ENCODE measurements around the gene COL19A1.

The COL19A1 gene

GRCh38 chr6:70171236-70171635, 304.9 kb downstream of the COL19A1 start:
- no peaks in the 10 kb centered on the region; the same call in 1 of the 2 replicates for H3K9me3 ChIP-seq (ENCODE audit: low read depth, low read length)
- DNase-seq (ENCODE audit: low read depth, low spot score) = no peak
- TF ChIP-seq POLR2AphosphoS5 (IDR thresholded peaks at IDR 0.05; ENCODE audit: borderline replicate concordance, low read depth, low read length) (no peak), EZH2 (IDR thresholded peaks at IDR 0.05) (no peak), FOXP2 (optimal IDR thresholded peaks at IDR 0.05; ENCODE audit: control extremely low read depth, extremely low read length, insufficient read depth) (no peak)
- H3K9ac ChIP-seq (ENCODE audit: insufficient read length) = no peak overlapping the region
- H3K4me3 ChIP-seq = no peak overlapping the region
- no peaks in the 10 kb centered on the region for H3K36me3 ChIP-seq (ENCODE audit: insufficient read depth, low read length)
- no peak overlapping the region for H3K27ac ChIP-seq

DNA sequence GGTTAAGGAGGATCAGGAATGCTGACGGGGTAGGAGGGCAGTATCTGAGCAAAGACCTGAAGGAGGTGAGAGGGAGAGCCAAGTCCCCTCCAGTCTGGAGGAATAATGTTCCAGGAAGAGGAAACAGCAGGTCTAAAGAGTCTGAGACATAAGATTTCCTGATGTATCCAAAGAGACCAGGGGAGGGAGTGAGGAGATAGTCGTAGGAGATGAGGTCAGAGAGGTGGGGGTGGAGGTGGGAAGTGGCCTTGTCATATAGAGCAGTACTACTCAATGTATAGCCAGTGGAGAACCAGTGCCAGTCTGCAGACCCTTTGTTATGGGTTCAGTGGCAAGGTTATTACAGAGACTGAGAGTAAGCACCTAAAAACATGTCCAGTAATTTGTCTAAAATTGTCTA, 305.9 kb downstream of the COL19A1 start:
- H3K4me3 ChIP-seq = no peak overlapping the region
- H3K36me3 ChIP-seq (ENCODE audit: insufficient read depth, low read length) = no peaks in the 10 kb centered on the region
- TF ChIP-seq EZH2 (IDR thresholded peaks at IDR 0.05) (no peak), FOXP2 (optimal IDR thresholded peaks at IDR 0.05; ENCODE audit: control extremely low read depth, extremely low read length, insufficient read depth) (no peak), POLR2AphosphoS5 (IDR thresholded peaks at IDR 0.05; ENCODE audit: borderline replicate concordance, low read depth, low read length) (no peak)
- no peaks in the 10 kb centered on the region; the same call in 1 of the 2 replicates for H3K9me3 ChIP-seq (ENCODE audit: low read depth, low read length)
- no peak overlapping the region for H3K9ac ChIP-seq (ENCODE audit: insufficient read length)
- no peak for DNase-seq (ENCODE audit: low read depth, low spot score)
- no peak overlapping the region for H3K27ac ChIP-seq

- no peaks in the 10 kb centered on the region; the same call in 1 of the 2 replicates for H3K9me3 ChIP-seq (ENCODE audit: low read depth, low read length)
- peaks cover 8% of the 10 kb centered on the region for H3K36me3 ChIP-seq (ENCODE audit: insufficient read depth, low read length)
- DNase-seq (ENCODE audit: low read depth, low spot score) = no peak
- TF ChIP-seq POLR2AphosphoS5 (IDR thresholded peaks at IDR 0.05; ENCODE audit: borderline replicate concordance, low read depth, low read length) (no peak), EZH2 (IDR thresholded peaks at IDR 0.05) (no peak), FOXP2 (optimal IDR thresholded peaks at IDR 0.05; ENCODE audit: control extremely low read depth, extremely low read length, insufficient read depth) (no peak)
- no peak overlapping the region for H3K27ac ChIP-seq
- no peak overlapping the region for H3K9ac ChIP-seq (ENCODE audit: insufficient read length)
- H3K4me3 ChIP-seq = no peak overlapping the region
Observed at GRCh38 chr6:70175770-70176169, 309.4 kb downstream of the COL19A1 start.

- TF ChIP-seq FOXP2 (optimal IDR thresholded peaks at IDR 0.05; ENCODE audit: control extremely low read depth, extremely low read length, insufficient read depth) (no peak), EZH2 (IDR thresholded peaks at IDR 0.05) (no peak), POLR2AphosphoS5 (IDR thresholded peaks at IDR 0.05; ENCODE audit: borderline replicate concordance, low read depth, low read length) (no peak)
- Histone ChIP-seq H3K36me3 (ENCODE audit: insufficient read depth, low read length) (peaks cover 8% of the 10 kb centered on the region), H3K4me3 (no peak overlapping the region), H3K9ac (ENCODE audit: insufficient read length) (no peak overlapping the region), H3K27ac (peak overlapping the region; percentile 37; the same call in 1 of the 2 replicates), H3K9me3 (ENCODE audit: low read depth, low read length) (no peaks in the 10 kb centered on the region; the same call in 1 of the 2 replicates)
- no peak for DNase-seq (ENCODE audit: low read depth, low spot score)
Observed at GRCh38 chr6:70176842-70177550, 310.6 kb downstream of the COL19A1 start.

GRCh38 chr6:70180183-70180900, 314.0 kb downstream of the COL19A1 start:
- Histone ChIP-seq H3K9ac (ENCODE audit: insufficient read length) (peak overlapping the region; percentile 1), H3K27ac (peak overlapping the region; percentile 93)
- no peak for TF ChIP-seq FOXP2 (optimal IDR thresholded peaks at IDR 0.05; ENCODE audit: control extremely low read depth, extremely low read length, insufficient read depth)

DNA sequence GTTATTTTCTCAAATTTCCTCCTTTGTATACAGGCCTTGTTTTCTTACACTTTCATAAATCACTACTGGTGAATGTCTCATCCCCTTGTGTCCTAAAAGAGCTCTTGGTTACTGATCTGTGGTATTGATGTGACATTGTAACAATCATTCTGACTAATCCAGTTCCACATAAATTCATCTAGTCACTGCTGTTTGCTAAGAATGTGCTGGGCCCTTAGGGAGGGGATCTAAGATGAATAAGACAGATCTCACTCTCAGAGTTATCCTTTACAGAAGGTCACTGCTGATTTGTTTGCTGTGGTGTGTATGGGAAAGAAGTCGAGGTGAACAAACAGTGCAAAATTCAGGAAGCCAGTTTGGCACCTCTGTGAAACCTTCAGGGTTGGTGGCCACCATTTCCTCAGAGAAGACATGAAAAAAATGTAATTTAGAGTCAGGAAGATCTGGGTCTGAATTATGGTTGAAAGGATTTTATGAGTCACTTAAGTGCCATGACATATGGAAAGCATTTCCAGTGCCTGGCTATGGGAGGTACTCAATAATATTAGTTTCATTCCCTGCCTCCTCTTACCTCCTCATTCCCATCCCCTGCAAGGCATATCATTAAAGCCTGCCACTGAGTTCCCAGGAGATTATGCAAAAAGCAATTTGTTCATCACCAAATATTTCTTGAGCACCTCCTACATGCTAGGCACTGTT, 314.7 kb downstream of the COL19A1 start:
- peak overlapping the region; percentile 58 for H3K4me3 ChIP-seq
- TF ChIP-seq FOXP2 (optimal IDR thresholded peaks at IDR 0.05; ENCODE audit: control extremely low read depth, extremely low read length, insufficient read depth) = peak; percentile 71
- no peak; the same call in 1 of the 2 replicates for TF ChIP-seq POLR2AphosphoS5 (IDR thresholded peaks at IDR 0.05; ENCODE audit: borderline replicate concordance, low read depth, low read length)
- H3K9ac ChIP-seq (ENCODE audit: insufficient read length) = peak overlapping the region; percentile 1
- peaks cover 8% of the 10 kb centered on the region for H3K36me3 ChIP-seq (ENCODE audit: insufficient read depth, low read length)
- DNase-seq (ENCODE audit: low read depth, low spot score) = peak; percentile 89
- peak overlapping the region; percentile 93 for H3K27ac ChIP-seq
- H3K9me3 ChIP-seq (ENCODE audit: low read depth, low read length) = no peaks in the 10 kb centered on the region; the same call in 1 of the 2 replicates

More at GRCh38 chr6:70180183-70180900, 314.0 kb downstream of the COL19A1 start:
- H3K36me3 ChIP-seq (ENCODE audit: insufficient read depth, low read length) = peaks cover 8% of the 10 kb centered on the region
- H3K4me3 ChIP-seq = peak overlapping the region; percentile 58
- no peaks in the 10 kb centered on the region; the same call in 1 of the 2 replicates for H3K9me3 ChIP-seq (ENCODE audit: low read depth, low read length)
- DNase-seq (ENCODE audit: low read depth, low spot score) = no peak

DNA sequence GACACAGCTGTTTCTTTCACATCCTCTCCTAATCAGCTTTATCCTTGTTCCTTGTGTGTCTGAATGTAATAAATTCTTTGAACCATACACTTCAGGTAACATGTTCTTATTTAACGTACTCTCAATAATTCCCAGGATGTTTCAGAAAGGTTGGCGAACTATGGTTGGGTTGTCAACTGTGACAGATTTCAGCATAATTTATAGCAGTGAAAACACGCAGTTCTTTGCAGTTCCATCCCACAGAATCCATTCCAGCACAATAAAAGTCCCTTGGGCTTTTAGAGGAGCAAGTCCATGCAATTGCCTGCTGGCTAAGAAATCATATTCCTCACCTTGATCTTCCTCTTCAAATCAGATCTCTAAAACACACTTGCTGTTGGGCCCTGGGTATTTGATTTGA, 317.2 kb downstream of the COL19A1 start:
- Histone ChIP-seq H3K27ac (no peak overlapping the region), H3K36me3 (ENCODE audit: insufficient read depth, low read length) (peaks cover 12% of the 10 kb centered on the region), H3K9me3 (ENCODE audit: low read depth, low read length) (no peaks in the 10 kb centered on the region; the same call in 1 of the 2 replicates), H3K9ac (ENCODE audit: insufficient read length) (no peak overlapping the region), H3K4me3 (no peak overlapping the region)
- no peak for TF ChIP-seq POLR2AphosphoS5 (IDR thresholded peaks at IDR 0.05; ENCODE audit: borderline replicate concordance, low read depth, low read length)
- no peak for DNase-seq (ENCODE audit: low read depth, low spot score)

GRCh38 chr6:70184723-70185122, 318.4 kb downstream of the COL19A1 start:
- no peak for DNase-seq (ENCODE audit: low read depth, low spot score)
- no peak overlapping the region for H3K9ac ChIP-seq (ENCODE audit: insufficient read length)
- H3K36me3 ChIP-seq (ENCODE audit: insufficient read depth, low read length) = peaks cover 5% of the 10 kb centered on the region; the same call in 1 of the 2 replicates
- no peak for TF ChIP-seq EZH2 (IDR thresholded peaks at IDR 0.05)
- no peak for TF ChIP-seq FOXP2 (optimal IDR thresholded peaks at IDR 0.05; ENCODE audit: control extremely low read depth, extremely low read length, insufficient read depth)
- TF ChIP-seq POLR2AphosphoS5 (IDR thresholded peaks at IDR 0.05; ENCODE audit: borderline replicate concordance, low read depth, low read length) = no peak
- H3K9me3 ChIP-seq (ENCODE audit: low read depth, low read length) = no peaks in the 10 kb centered on the region; the same call in 1 of the 2 replicates
- H3K27ac ChIP-seq = no peak overlapping the region
- no peak overlapping the region for H3K4me3 ChIP-seq
